IMR-90 (cell line): ENCODE measurements around the gene SSU72.

Experiments
- BHLHE40 ChIP-seq: fragments of 150-350 bp; IDR thresholded peaks from 2 replicates; pipeline ENCODE4 v1.6.1; 2016; ENCODE audit warnings: mild to moderate bottlenecking, low read depth, low read length
- CEBPB ChIP-seq: IDR thresholded peaks from 2 replicates; pipeline ENCODE4 v1.6.1; 2012; ENCODE audit warnings: low read depth, low read length, improper control_type of control experiment
- FOS ChIP-seq: fragments of 150-350 bp; IDR thresholded peaks from 2 replicates; pipeline ENCODE4 v1.6.1; 2016; ENCODE audit warnings: low read depth, low read length
- MAFK ChIP-seq: IDR thresholded peaks from 2 replicates; pipeline ENCODE4 v1.6.1; 2012; ENCODE audit warnings: low read depth, low read length, improper control_type of control experiment
- MAZ ChIP-seq: IDR thresholded peaks from 2 replicates; pipeline ENCODE4 v1.6.1; 2012; ENCODE audit warnings: low read depth, mild to moderate bottlenecking, low read length, improper control_type of control experiment, moderate library complexity, borderline replicate concordance
- MXI1 ChIP-seq: IDR thresholded peaks from 2 replicates; pipeline ENCODE4 v1.6.1; 2012; ENCODE audit warnings: low read depth, mild to moderate bottlenecking, low read length, moderate library complexity, borderline replicate concordance
- NFE2L2 ChIP-seq: fragments of 150-350 bp; IDR thresholded peaks from 2 replicates; pipeline ENCODE4 v1.6.1; 2016; ENCODE audit warnings: low read depth, mild to moderate bottlenecking, low read length
- POLR2A ChIP-seq: IDR thresholded peaks from 2 replicates; pipeline ENCODE4 v1.6.1; 2012; ENCODE audit warnings: mild to moderate bottlenecking, low read depth, low read length
- RAD21 ChIP-seq: IDR thresholded peaks from 2 replicates; pipeline ENCODE4 v1.6.1; 2012; ENCODE audit warnings: low read length, improper control_type of control experiment
- RCOR1 ChIP-seq: IDR thresholded peaks from 2 replicates; pipeline ENCODE4 v1.6.1; 2012; ENCODE audit warnings: mild to moderate bottlenecking, low read length, improper control_type of control experiment; ENCODE audit not compliant: insufficient replicate concordance
- RFX5 ChIP-seq: IDR thresholded peaks from 2 replicates; pipeline ENCODE4 v1.8.0; 2012; ENCODE audit warnings: low read depth, mild to moderate bottlenecking, low read length, moderate library complexity
- SMC3 ChIP-seq: fragments of 150-350 bp; IDR thresholded peaks from 2 replicates; pipeline ENCODE4 v1.6.1; 2016; ENCODE audit warnings: low read depth, mild to moderate bottlenecking, antibody characterized with exemption, low read length, moderate library complexity
- USF2 ChIP-seq: fragments of 150-350 bp; IDR thresholded peaks from 2 replicates; pipeline ENCODE4 v1.6.1; 2017; ENCODE audit warnings: mild to moderate bottlenecking, antibody characterized with exemption, low read length, low read depth
- TF ChIP-seq, protein P1 (sequence below): conservative IDR thresholded peaks from 2 replicates; pipeline ENCODE4 v1.5.1; 2012; ENCODE audit warnings: mild to moderate bottlenecking, low read depth, low read length, improper control_type of control experiment

GRCh38 chr1:1564268-1564667, 10.4 kb downstream of the SSU72 start:
- TF ChIP-seq, protein P1, sequence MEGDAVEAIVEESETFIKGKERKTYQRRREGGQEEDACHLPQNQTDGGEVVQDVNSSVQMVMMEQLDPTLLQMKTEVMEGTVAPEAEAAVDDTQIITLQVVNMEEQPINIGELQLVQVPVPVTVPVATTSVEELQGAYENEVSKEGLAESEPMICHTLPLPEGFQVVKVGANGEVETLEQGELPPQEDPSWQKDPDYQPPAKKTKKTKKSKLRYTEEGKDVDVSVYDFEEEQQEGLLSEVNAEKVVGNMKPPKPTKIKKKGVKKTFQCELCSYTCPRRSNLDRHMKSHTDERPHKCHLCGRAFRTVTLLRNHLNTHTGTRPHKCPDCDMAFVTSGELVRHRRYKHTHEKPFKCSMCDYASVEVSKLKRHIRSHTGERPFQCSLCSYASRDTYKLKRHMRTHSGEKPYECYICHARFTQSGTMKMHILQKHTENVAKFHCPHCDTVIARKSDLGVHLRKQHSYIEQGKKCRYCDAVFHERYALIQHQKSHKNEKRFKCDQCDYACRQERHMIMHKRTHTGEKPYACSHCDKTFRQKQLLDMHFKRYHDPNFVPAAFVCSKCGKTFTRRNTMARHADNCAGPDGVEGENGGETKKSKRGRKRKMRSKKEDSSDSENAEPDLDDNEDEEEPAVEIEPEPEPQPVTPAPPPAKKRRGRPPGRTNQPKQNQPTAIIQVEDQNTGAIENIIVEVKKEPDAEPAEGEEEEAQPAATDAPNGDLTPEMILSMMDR: no peak
- TF ChIP-seq POLR2A (no peak), SMC3 (no peak), MXI1 (no peak), CEBPB (no peak), RAD21 (no peak), RCOR1 (no peak), NFE2L2 (no peak), USF2 (no peak), FOS (no peak), MAZ (no peak), RFX5 (no peak), MAFK (no peak), BHLHE40 (no peak)
